ENCODE results near the gene ZNF674.
A peak's percentile ranks its signal among the peaks of the same experiment; 100 is the strongest.

The ZNF674 gene

DNA sequence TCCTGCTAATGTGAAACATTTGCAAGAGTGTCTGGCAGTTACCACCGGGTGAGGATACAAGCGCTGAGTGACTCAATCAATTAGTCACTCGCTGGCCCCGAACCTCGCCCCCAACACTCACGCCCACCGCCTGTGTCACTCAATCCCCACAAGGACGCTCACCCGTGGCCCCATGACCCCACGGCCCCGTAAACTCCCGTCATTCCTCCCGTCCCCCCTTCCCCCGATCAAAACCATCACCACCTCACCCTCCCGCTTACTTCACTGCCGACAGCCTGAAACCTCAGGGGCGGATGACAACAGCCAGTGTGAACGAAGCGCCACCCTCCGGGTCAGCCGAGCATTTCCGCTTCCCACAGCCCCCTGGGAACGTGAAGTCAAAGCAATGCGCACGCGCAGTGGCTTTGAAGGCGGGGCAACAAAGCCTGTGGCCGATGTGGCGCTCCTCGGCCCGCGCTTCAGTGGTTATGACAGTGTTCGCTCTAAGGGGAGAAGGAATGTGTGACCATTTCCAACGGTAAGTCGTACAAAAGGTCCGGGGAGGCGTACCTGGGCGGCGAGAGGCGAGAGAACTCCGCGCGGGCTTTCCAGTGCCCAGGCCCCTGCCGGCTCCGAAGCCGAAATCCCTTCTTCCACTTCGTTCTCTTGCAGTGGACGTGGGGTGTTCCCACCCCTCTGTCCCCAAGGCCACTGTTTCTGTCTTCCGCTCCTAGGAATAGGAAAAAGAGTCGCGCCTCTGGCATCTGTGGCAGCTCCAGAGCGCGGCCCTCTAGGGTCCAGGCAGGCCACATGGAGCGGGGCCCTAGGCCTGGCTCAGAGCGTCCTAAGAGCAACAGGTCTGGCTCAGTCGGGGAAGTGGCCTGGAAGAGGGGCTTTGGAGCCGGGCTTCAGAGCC lies at the start of gene ZNF674:
Gene ZNF674 (minus strand): TSS at position 311 of the 895 bp plus-strand sequence. CDS start 3,334 bp downstream, outside the sequence.
- peak; percentile 69 for DNase-seq (ENCODE audit: extremely low spot score, insufficient read length, low read depth)
- peak; percentile 94 for FAIRE-seq

DNA sequence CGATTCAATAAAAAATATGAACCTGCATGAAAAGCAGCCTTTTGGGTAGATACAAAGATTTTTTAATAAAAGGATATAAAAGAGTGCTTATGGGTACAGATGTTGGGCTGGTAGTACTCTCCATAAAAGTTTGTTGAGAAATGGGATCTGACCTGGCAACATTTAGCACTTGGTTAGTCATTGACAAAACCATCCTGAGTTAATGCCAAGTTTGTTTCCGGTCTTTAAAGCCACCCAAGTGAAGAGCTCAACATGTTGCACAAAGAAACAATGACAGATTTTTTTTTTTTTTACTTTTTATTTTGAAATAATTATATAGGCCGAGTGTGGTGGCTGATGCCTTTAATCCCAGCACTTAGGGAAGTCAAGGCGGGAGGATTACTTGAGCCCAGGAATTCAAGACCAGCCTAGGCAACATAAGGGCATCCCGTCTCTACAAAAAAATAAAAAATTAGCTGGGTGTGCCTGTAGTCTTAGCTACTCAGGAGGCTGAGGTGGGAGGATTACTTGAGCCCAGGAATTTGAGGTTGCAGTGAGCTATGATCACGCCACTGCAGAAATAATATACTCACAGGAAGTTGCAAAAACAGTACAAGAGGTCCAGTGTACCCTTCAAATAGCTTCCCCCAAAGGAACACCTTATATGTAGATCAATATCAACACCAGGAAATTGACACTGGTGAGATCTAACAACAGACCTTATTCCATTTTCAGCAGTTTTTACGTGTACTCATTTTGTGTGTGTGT lies 44.9 kb upstream of the ZNF674 start:
- no peak for FAIRE-seq
- DNase-seq (ENCODE audit: extremely low spot score, insufficient read length, low read depth), result no peak

DNA sequence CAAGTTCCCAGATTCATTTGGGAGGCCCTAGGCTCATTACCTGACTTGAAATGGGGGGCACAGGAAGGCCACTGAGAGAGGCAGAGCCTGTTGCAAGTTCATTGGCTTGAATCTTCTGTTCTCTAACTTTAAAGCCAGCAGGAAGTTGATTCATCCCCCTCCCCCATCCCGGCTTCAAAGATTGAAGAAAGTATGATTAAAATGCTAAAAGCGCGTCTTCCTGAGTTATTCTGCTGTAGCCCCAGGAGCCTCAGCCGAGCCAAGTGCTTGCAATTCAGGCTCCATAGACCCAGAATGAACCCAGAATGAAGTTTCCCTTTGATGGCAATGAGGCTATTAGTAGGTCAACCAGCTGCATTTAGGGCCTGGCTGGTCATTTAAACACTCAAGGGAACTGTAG lies 43.0 kb upstream of the ZNF674 start:
- FAIRE-seq (no peak), DNase-seq (ENCODE audit: extremely low spot score, insufficient read length, low read depth) (no peak)

GRCh38 chrX:46587753-46588171 lies 42.5 kb upstream of the ZNF674 start:
- FAIRE-seq (no peak), DNase-seq (ENCODE audit: extremely low spot score, insufficient read length, low read depth) (no peak)

DNA sequence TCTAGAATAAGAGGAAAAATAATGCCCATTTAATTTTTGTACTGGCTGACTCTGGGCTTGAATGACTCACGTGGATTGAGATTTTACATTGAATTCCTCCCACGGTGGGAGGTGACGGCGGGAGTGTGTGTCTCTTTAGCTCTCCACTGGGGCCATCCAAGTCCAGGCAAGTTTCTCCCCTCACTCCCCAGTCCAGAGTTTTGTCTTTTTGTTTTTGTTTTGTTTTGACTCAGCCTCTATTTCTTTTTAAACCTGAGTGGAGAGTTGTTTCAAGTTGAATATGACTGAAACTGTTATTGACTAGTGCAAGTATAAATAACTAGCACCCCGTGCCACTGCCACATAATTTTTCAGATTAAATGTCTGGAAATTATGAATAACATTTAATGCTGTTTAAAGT lies 41.9 kb upstream of the ZNF674 start:
- DNase-seq (ENCODE audit: extremely low spot score, insufficient read length, low read depth) (no peak), FAIRE-seq (peak; percentile 83)

GRCh38 chrX:46584736-46585135 lies 39.5 kb upstream of the ZNF674 start:
- no peak for FAIRE-seq
- no peak for DNase-seq (ENCODE audit: extremely low spot score, insufficient read length, low read depth)

DNA sequence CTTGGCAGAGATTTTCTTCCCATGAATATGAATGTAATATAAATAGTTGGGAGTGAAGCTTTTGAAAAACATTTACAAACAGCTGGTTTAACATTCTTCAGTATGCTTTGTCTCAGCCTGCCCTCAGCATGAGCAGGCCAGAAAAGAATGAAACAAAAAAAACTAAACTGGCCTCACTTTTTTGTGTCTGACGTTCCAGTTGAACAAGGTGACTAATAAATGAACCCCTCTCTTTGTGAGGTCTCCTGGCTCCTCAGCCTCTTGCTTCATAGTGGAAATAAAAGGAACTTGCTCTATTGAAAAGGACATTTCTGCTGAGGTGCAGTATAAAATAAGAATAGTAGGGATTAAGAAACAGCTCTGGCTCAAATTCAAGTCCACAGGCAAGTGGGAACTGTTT lies 37.7 kb upstream of the ZNF674 start:
- DNase-seq (ENCODE audit: extremely low spot score, insufficient read length, low read depth) (no peak), FAIRE-seq (no peak)

DNA sequence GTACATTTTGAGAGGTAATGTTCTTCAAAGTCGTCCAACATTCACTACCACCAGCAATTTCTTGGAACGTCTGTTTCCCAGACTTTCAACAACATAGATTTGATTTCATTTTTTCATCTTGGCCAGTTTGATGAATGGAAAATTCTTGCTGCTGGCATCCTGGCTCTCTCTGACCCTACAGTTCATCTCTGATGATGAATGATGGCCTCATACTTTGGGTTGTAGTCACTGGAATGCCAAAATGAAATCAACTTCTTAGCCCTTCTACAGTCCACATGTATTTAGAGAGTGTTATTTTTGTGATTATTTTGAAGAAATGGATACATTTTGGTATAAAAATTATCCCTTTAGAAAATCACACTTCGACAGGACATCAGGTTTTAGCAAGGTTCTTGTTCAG lies 37.1 kb upstream of the ZNF674 start:
- DNase-seq (ENCODE audit: extremely low spot score, insufficient read length, low read depth), result no peak
- no peak for FAIRE-seq

- no peak for DNase-seq (ENCODE audit: extremely low spot score, insufficient read length, low read depth)
- no peak for FAIRE-seq
Observed at GRCh38 chrX:46580613-46581012, 35.4 kb upstream of the ZNF674 start.

DNA sequence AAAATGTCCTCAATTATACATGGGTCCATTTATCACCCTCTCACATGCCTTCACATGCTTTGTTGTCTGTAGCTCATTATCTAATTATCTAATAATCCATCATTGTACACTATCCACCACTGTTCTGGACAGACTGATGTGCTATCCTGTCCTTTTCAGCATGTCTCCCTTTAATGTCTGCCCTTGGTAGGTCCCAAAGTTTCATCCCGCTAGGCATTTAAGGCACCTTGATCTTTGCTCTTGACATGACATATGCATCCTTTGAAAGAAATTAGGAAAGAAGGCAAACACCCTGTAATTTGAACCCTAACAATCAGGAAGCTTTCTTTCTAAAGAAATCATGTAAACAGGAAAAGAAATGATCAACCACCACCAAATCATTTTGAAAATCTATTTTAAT lies 34.0 kb upstream of the ZNF674 start:
- DNase-seq (ENCODE audit: extremely low spot score, insufficient read length, low read depth), result no peak
- FAIRE-seq, result no peak

DNA sequence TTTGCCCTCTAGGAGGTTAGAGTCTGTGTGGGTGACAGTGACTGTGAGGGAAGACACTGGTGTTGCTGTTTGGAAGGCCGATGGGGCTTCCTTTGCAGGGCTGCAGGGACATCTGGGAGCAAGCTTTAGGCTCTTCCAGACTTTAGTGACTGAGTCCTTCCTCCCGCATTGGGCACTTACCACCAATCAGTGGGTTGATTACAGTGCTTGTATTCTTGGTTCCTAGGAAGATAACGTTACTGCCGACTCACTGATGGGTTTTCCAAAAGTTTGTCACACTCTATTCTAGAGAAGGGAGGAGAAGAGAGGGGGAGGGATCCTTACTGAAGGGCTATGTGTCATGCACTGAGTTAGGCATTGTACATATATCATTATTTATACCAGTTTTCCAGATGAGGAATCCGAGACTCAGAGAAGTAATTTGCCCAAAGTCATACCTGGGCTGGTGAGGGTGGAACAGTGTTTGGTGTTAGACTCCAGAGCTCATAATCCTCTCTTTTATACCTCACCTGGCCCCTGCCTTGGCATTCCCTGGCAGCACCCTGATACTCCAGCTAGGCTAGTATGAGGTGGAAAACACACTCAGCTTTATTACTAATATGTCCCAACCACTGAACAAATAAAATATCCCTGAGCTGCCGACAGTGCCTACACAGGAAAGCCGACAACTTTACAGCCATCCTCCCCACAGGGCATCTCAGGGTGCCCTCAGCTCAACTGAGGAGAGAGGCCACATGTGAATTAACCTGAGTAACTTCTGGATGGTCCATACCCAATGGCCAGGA lies 32.2 kb upstream of the ZNF674 start:
- DNase-seq (ENCODE audit: extremely low spot score, insufficient read length, low read depth) (no peak), FAIRE-seq (no peak)

DNA sequence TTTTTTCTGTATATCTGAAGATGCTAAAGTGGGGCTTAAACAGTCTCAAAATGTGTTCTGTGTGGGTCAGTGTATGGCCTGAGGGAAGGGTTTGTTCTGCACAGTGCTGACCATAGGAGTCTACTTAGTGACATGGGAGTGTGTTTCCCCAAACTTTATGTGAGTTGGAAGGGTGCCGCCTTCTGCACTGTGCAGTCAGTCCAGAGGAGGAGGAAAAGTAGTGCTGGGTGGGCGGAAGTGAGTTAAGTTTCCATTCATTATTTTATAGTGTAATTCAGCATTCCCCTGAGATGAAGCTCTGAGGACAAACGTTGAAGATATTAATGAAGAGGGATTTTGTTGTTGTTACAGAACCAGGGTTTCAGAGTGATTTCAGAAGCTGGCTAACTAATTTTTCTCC lies 31.2 kb upstream of the ZNF674 start:
- FAIRE-seq (no peak), DNase-seq (ENCODE audit: extremely low spot score, insufficient read length, low read depth) (no peak)

DNA sequence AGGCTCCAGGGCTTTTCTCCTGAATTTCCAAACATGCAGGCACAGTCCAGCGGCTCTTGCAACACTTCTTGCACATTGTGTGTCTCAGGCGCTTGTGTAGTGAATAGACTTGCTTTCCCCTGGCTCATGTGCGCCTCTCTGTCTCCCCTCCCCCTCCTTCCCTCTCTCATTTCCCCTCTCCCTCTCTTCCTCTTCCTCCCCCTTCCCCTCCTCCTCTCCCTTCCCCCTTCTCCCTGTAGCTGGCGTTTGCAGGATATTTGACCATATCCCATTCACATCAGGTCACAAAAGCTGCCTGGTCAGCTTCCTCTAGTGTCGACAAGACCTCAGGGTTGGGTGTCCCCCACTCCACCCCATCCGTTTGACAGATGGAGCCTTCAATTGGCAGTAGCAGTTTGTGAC lies 30.8 kb upstream of the ZNF674 start:
- FAIRE-seq (peak; percentile 62), DNase-seq (ENCODE audit: extremely low spot score, insufficient read length, low read depth) (no peak)

DNA sequence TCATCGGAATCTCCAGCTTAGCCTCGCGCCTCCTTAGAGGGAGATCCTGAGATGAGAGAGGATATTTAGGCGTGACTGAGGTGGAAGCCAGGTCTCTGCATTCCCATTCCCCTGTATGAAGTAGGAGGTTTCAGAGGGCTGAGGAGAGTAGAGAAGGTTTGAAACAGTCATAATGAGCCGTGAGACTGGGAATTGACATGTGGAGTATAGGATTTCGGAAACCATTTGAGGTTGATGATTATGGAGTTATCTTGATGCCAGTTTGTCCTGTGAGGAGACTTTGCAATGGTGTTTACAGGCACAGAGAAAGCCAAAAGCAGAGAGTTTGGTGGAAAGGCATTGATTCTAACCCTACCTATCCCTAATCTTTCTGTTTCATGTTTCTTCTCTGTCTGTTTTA lies 30.4 kb upstream of the ZNF674 start:
- FAIRE-seq (no peak), DNase-seq (ENCODE audit: extremely low spot score, insufficient read length, low read depth) (no peak)

DNA sequence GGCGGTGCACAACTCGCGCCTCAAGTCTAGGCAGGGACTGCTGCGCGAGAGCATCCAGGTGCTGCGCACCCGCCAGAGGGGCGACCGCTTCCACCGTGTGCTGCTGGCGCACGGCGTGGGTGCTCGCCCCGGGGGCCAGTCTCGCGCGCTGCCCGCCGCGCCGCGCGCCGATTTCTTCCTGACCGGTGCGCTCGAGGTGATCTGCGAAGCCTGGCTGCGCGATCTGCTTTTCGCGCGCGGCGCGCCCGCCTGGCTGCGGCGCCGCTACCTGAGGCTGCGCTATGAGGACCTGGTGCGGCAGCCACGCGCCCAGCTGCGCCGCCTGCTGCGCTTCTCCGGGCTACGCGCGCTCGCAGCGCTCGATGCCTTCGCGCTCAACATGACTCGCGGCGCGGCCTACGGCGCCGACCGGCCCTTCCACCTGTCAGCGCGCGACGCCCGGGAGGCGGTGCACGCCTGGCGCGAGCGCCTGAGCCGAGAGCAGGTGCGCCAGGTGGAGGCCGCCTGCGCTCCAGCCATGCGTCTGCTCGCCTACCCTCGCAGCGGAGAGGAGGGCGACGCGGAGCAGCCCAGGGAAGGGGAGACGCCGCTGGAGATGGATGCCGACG lies 29.7 kb upstream of the ZNF674 start:
- DNase-seq (ENCODE audit: extremely low spot score, insufficient read length, low read depth) (no peak), FAIRE-seq (peak; percentile 65)

- DNase-seq (ENCODE audit: extremely low spot score, insufficient read length, low read depth) (no peak), FAIRE-seq (peak; percentile 65)
Observed at GRCh38 chrX:46573892-46574773, 28.9 kb upstream of the ZNF674 start.

DNA sequence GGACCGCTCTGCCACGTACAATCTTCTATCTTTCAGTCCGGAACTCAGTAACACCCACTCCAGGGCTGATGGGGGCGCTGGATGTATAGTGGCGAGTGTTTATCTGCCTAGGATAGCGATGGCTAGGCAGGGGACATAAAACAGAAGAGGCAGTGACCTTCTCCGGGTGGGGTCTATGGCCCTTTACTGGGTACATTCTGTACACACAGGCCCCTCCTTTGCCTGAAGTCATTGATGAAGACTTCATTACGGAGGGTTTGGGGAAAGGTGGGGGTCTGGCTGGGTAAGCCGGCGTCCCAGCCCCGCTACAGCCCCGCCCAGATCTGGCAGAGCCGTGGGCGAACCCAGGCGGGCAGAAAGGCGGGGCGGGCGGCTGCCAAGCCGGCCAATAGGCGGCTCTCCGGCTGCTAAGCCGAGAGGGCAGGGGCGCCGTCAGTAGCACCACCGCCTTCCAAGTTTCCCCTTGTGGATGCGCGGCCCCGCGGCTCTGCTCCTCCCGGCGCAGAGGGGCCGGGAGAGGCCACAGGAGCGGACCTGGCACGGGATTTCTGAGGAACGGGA lies 28.2 kb upstream of the ZNF674 start, which contains the start of gene CHST7:
Gene CHST7 (plus strand): TSS at position 435 of the 561 bp plus-strand sequence. CDS start 167 bp downstream, outside the sequence.
- FAIRE-seq, result peak; percentile 72
- no peak for DNase-seq (ENCODE audit: extremely low spot score, insufficient read length, low read depth)

DNA sequence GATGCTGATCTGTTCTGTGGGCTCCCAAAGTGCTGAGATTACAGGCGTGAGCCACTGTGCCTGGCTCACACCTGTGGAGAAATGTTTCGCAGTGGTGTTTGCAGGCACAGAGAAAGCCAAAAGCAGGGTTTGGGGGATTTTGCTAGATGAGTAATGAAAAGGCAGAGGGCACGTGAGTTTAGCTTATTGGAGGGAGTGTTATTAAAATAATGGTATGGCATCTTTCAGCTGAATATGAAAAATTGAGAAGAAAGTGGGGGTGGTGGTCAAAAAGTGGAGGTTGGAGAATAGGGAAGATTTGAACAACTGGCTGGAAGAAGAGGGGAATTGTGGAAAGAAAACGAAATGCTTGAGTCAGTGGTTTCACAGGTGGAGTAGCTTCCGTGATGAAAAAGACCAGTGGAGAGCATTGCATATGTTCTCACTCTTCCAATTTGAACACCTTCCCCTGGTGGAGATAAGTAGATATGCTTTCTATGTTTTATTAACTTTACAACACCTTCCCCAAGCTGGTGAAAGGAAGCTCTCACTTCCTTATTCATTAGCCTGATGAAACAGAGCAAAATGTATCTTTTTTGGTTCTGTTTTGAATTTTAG lies 27.2 kb upstream of the ZNF674 start:
- FAIRE-seq (peak; percentile 97), DNase-seq (ENCODE audit: extremely low spot score, insufficient read length, low read depth) (no peak)
